Mesothelial cell of epicardium (in vitro differentiated cells): Measurements from ENCODE around the gene MDFIC2. TPM values are rescaled to one million over a fixed set of nuclear protein-coding genes. Genes with fewer than 3 reads are reported as not detected.

Source experiments
- DNase-seq, 2 experiments: peaks; one replicate each; pipeline ENCODE4 v3.0.0; 2021; ENCODE audit warnings: low spot score in 2 of 2; ENCODE audit not compliant: unreplicated experiment in 2 of 2
- H3K27ac Mint-ChIP-seq: 2 replicates; pipeline ENCODE4 v1.8.0; 2021; ENCODE audit warnings: mixed read lengths
- H3K27me3 Mint-ChIP-seq: 2 replicates; pipeline ENCODE4 v1.8.0; 2021; ENCODE audit warnings: low read depth, mixed read lengths
- H3K36me3 Mint-ChIP-seq: 2 replicates; pipeline ENCODE4 v1.8.0; 2021; ENCODE audit warnings: mixed read lengths
- H3K4me1 Mint-ChIP-seq: 2 replicates; pipeline ENCODE4 v1.8.0; 2021; ENCODE audit warnings: mixed read lengths
- H3K4me3 Mint-ChIP-seq: 2 replicates; pipeline ENCODE4 v1.8.0; 2021; ENCODE audit warnings: mild to moderate bottlenecking, moderate library complexity, mixed read lengths
- H3K9me3 Mint-ChIP-seq: 2 replicates; pipeline ENCODE4 v1.8.0; 2021; ENCODE audit warnings: mixed read lengths
- total RNA-seq: library from RNA; stranded (reverse); gene quantifications from 3 replicates; pipeline ENCODE4 v1.2.1, GENCODE V29; 2021
- TF ChIP-seq, protein P1 (sequence below): fragments of 200-600 bp; sonication (generic); IDR thresholded peaks from one replicate; pipeline ENCODE4 v1.5.0; 2021; ENCODE audit warnings: antibody characterized with exemption; ENCODE audit not compliant: unreplicated experiment

The MDFIC2 gene
- total RNA-seq, 1 donor from 2014 or later, result not detected

GRCh38 chr3:70182166-70182565 lies 130.3 kb downstream of the MDFIC2 start:
- no peak overlapping the region for H3K27ac Mint-ChIP-seq
- H3K9me3 Mint-ChIP-seq, result no peaks in the 10 kb centered on the region
- no peak overlapping the region for H3K4me3 Mint-ChIP-seq
- TF ChIP-seq, protein P1, sequence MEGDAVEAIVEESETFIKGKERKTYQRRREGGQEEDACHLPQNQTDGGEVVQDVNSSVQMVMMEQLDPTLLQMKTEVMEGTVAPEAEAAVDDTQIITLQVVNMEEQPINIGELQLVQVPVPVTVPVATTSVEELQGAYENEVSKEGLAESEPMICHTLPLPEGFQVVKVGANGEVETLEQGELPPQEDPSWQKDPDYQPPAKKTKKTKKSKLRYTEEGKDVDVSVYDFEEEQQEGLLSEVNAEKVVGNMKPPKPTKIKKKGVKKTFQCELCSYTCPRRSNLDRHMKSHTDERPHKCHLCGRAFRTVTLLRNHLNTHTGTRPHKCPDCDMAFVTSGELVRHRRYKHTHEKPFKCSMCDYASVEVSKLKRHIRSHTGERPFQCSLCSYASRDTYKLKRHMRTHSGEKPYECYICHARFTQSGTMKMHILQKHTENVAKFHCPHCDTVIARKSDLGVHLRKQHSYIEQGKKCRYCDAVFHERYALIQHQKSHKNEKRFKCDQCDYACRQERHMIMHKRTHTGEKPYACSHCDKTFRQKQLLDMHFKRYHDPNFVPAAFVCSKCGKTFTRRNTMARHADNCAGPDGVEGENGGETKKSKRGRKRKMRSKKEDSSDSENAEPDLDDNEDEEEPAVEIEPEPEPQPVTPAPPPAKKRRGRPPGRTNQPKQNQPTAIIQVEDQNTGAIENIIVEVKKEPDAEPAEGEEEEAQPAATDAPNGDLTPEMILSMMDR, result no peak
- no peaks in the 10 kb centered on the region for H3K36me3 Mint-ChIP-seq
- DNase-seq, result no peak
- peaks cover 48% of the 10 kb centered on the region for H3K27me3 Mint-ChIP-seq
- no peaks in the 10 kb centered on the region for H3K4me1 Mint-ChIP-seq

DNA sequence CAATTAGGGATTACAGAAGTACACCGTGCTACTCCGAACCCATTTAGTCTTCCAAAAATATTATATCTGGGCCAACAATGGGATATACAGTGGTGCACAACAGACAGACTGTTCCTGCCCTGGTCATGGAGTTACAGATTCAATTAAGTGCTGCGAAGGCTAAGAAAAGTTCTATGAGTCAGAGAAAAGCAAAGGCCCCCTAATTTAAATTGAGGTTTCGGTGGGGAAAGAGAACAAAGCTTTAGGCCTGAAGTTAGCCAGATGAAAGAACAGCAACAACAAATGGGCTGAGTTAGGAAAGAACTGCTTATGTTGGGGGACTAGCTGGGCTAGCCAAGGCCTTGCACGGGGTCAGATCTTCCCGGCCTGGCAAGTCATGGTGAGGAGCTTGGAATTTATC lies 131.8 kb downstream of the MDFIC2 start:
- Mint-ChIP-seq H3K4me3 (no peak overlapping the region), H3K9me3 (no peaks in the 10 kb centered on the region), H3K27ac (no peak overlapping the region), H3K27me3 (peaks cover 47% of the 10 kb centered on the region), H3K4me1 (no peaks in the 10 kb centered on the region), H3K36me3 (no peaks in the 10 kb centered on the region)
- no peak for DNase-seq
- TF ChIP-seq, protein P1, result no peak

- Mint-ChIP-seq H3K27me3 (peaks cover 47% of the 10 kb centered on the region), H3K36me3 (no peaks in the 10 kb centered on the region), H3K4me1 (no peaks in the 10 kb centered on the region), H3K4me3 (no peak overlapping the region), H3K9me3 (no peaks in the 10 kb centered on the region), H3K27ac (no peak overlapping the region)
- TF ChIP-seq, protein P1, result no peak
- DNase-seq, result no peak
These were observed 133.3 kb downstream of the MDFIC2 start for GRCh38 chr3:70179111-70179510.

- TF ChIP-seq, protein P1, result no peak
- H3K4me3 Mint-ChIP-seq, result no peak overlapping the region
- no peak overlapping the region for H3K27ac Mint-ChIP-seq
- H3K27me3 Mint-ChIP-seq, result peaks cover 43% of the 10 kb centered on the region
- H3K9me3 Mint-ChIP-seq, result no peaks in the 10 kb centered on the region
- H3K36me3 Mint-ChIP-seq, result no peaks in the 10 kb centered on the region
- H3K4me1 Mint-ChIP-seq, result no peaks in the 10 kb centered on the region
- DNase-seq, result no peak
These were observed 134.4 kb downstream of the MDFIC2 start for GRCh38 chr3:70177881-70178645.

- no peak overlapping the region for H3K27ac Mint-ChIP-seq
- no peaks in the 10 kb centered on the region for H3K4me1 Mint-ChIP-seq
- H3K27me3 Mint-ChIP-seq, result peaks cover 45% of the 10 kb centered on the region
- no peak overlapping the region for H3K4me3 Mint-ChIP-seq
- no peaks in the 10 kb centered on the region for H3K9me3 Mint-ChIP-seq
- DNase-seq, result no peak
- no peaks in the 10 kb centered on the region for H3K36me3 Mint-ChIP-seq
- TF ChIP-seq, protein P1, result no peak
These were observed 136.2 kb downstream of the MDFIC2 start for GRCh38 chr3:70176224-70176623.

DNA sequence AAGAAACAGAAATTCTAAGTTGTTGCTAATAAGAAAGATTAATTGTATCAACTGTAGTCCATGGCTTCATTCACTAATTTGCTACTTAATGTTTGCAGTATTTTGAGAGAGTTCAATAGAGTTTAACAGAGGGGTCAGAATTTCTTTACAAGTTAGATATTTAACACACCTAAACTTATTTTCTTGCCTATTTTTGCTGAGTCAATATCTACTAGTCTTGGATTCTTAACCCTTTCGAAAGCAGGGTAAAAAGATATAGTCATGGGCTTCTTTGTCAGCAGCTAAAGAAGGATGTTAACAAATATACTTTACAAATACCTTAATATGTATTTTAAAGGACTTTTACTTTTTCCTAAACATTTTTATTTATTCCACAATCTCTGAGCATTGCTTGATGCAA lies 155.6 kb downstream of the MDFIC2 start:
- Mint-ChIP-seq H3K27ac (no peak overlapping the region), H3K9me3 (peaks cover 4% of the 10 kb centered on the region), H3K4me3 (no peak overlapping the region), H3K4me1 (no peaks in the 10 kb centered on the region), H3K36me3 (no peaks in the 10 kb centered on the region), H3K27me3 (peaks cover 41% of the 10 kb centered on the region)
- DNase-seq, result no peak
- TF ChIP-seq, protein P1, result no peak
